ENCODE results near the gene SLITRK6. TPM values are rescaled to one million over a fixed set of nuclear protein-coding genes. Genes with fewer than 3 reads are reported as not detected.
"Not testable (repeated sequence)": the region's sequence is repeated elsewhere in the genome, so short reads cannot be mapped to it uniquely, and the experiment has no call there.

Gene SLITRK6
- total and polyA plus RNA-seq, 4 donors: 2.4 to 5.7 (median 3.3) TPM

GRCh38 chr13:85743201-85743770, 55.9 kb downstream of the SLITRK6 start:
- not testable (repeated sequence) for H3K4me1 ChIP-seq (ENCODE audit: control insufficient read depth, insufficient read depth, low read length); H3K27ac ChIP-seq (ENCODE audit: low read depth, low read length); H3K9me3 ChIP-seq (ENCODE audit: control insufficient read depth, insufficient read depth, low read length); H3K27me3 ChIP-seq (ENCODE audit: control insufficient read depth, insufficient read depth, low read length); DNase-seq (ENCODE audit: low read depth in 4 of 6, low spot score in 6 of 6); H3K36me3 ChIP-seq (ENCODE audit: control insufficient read depth, insufficient read depth, low read length); H3K4me3 ChIP-seq (ENCODE audit: low read depth, low read length)
- WGBS (ENCODE audit: insufficient coverage): 70% methylated on average over 4 of the region's 11 CpGs
